HG02610 (cell line): Measurements from ENCODE around the gene ZNF70.

ENCODE experiments used
- ATAC-seq: cut with Tn5 transposase; IDR thresholded peaks from one replicate; pipeline ENCODE4 v1.9.1; 2021; ENCODE audit warnings: mild to moderate bottlenecking, moderate library complexity; ENCODE audit not compliant: unreplicated experiment

The ZNF70 gene

DNA sequence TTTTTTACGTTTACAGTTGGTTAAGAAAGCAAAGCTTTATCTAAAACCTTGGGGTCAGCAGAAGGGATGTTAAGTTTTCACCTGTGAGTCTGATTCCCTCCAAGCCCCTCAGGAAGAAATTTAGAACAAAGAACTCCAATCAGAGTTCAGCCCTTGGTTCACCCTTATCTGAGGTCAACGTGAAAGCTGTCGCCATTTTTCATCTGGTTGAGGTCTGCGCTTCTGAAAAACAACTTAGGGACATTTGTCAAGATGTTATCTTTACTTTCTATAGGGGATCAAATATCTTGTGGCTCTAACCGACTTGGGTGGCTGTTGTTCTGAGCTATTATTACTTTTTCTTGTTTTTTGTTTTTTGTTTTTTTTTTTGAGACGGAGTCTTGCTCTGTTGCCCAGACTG lies 30.1 kb downstream of the ZNF70 start:
- no peak for ATAC-seq

DNA sequence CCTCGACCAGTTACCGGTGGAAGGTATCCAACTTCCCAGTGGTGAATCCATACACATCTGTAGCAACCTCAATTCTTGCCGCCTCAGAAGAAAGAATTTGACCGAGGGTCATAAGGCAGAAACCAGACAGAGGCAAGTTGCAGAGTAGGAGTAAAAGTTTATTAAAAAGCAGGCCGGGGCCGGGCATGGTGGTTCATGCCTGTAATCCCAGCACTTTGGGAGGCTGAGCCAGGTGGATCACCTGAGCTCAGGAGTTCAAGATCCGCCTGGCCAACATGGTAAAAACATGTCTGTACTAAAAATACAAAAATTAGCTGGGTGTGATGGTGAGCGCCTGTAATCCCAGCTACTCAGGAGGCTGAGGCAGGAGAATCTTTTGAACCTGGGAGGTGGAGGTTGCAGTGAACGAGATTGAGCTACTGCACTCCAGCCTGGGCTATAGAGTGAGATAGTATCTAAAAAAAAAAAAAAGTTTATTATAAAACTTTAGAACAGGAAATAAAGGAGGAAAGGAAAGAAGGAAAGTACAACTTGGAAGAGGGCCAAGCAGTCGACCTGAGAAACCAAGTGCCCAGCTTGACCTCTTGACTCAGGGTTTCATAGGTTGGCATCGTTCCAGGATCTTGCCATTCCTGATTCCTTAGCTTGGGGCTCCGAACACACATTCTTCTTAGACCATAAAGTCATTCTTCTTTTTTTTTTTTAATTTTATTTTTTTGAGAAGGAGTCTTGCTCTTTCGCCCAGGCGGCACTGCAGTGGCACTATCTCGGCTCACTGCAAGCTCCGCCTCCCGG lies 32.3 kb downstream of the ZNF70 start:
- ATAC-seq: no peak

DNA sequence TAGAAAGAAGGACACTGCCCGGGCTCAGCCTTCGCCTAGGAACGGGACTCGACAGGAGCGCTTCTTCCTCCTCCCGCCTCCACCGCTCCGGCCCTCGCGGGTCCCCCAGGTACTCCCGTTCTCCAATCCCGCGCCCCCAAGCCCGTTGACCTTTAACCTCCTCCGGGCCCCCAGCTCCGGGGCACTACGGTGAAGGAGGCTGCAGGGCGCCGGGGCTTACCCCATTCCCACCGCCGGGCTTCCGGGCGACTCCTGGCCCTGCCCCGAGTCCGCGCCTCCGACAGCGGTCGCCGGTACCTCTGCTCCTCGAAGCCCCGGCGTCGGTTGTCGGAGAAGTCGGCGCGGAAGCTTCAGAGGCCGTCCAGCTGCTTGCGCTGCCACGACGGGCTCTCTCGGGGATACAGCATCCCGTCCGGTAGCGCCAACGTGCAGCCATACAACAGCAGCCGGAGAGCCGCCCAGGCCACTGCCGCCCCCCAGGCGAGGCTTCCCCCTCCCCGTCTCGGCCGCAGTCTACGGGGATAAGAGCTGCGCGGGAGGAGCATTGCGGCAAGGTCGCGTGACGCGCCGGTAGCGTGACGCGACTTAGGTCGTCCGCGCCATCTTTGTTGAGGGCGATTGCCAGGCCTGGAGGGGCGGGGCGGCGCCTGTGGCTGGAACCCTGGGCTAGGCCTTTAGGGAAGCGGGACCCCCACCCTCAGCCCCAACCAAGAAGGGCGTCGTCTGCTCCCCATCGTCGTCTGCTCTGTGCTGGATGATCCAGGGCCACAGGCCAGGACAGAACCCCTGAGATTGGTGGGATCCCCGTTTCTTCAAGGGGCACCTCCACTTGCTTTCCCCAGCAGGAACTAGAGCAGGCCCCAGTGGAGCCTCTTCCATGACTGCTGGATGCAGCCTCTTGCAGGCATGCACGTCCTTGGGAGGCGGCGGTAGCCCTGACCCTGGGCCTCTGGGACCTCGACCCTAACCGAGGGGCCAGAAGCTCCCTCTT lies 33.8 kb downstream of the ZNF70 start:
- peak; percentile 78 for ATAC-seq

DNA sequence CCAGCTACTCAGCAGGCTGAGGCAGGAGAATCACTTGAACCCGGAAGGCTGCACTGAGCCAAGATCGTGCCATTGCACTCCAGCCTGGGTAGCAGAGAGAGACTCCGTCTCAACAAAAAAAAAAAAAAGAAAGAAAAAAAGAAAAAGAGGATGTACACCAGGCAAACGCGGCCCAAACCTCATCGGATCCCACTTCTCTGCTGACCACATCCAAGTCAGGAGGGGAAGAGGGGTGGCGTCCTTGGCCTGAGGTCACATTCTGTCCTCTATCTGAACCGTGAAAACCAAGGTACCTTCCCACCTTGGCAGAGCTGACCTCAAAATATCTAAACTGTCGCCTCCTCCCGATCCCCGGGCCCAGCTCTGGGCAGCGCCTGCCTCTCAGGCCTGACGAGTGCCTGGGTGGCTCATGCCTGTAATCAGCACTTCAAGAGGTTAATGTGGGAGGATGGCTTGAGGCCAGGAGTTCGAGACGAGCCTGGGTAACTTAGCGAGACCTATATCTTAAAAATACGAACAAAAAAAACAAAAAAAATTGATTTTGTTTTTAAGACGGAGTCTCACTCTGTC lies 35.0 kb downstream of the ZNF70 start:
- no peak for ATAC-seq

DNA sequence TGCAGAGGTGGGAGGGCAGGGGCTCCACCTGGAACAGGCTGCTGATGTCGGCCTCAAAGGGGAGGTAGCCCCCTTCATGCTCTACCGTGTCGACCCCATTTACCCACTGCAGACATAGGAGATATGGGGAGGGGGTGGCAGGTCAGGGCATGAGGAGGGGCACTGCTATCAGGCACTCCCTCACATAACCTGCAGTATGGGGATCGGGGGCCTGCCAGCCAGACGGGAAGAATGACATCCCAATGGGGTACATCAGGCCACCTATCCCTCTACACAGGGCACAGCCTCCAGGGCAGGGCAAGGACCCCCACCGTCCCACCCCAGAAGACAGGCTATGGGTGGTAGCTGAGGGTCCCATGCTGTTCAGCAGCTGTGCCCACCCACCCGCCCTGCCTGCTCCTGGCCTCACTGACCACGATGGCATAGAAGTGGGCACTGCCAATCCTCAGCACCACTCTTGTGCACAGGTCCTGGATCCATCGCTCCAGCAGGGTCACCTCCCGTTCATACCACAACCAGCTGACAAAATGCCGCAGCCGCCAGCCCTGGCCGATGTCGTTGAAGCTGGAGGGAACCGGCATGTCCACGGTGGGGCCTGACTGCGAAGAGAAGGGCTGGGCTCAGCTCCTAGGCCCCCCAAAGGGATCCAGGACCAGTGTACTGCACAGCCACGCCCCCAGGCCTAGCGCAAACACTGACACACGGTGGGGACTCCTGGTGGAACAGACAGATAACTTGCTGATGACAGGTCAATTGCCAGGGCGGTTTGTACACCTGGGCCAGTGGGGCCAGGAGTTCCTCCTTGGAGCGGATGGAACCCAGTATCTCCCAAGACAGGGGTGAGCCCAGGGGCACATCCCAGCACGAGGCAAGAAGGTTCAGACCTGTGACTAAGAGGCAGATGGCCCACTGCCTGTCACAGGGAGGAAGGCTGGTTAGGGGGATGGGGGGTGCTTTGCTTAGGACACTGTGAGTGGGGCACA lies 36.0 kb downstream of the ZNF70 start:
- no peak for ATAC-seq

DNA sequence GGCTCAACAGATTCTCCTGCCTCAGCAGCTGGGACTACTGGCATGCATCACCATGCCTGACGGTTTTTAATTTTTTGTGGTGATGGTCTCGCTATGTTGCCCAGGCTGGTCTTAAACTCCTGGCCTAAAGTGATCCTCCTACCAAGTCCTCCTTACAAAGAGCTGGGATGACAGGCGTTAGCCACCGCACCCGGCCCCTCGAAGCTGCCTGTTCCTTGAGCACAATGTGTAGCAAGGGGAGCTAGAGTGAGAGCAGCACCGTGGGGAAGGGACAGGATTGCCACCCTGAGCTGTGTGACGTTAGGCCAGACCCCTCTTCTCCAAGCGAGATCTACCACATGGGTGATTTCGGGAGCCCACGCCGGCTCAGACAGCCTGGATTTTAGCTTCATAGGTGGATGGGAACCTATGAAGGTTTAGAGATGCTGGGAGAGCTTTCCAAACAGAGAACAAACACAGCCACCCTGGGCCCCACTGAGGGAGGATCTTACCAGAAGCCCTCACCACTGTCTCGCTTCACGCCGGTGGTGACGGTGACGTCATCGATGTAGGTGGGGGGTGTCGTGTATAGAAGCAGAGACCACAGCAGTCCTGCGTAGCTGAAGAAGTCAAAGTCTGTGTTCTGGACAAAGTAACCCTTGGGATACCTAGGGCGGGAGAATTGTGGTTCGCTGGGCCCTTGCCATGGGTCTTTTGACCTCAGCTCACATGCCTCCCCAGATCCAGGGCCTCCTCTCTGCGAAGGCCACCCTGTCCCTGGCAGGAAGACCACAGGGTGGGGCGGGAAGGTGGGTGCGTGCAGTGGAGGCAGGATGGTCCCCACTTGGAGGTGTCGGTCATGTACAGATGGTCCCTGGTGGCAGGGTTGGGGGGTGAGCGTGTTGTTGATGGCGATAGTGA lies 37.0 kb downstream of the ZNF70 start:
- no peak for ATAC-seq

DNA sequence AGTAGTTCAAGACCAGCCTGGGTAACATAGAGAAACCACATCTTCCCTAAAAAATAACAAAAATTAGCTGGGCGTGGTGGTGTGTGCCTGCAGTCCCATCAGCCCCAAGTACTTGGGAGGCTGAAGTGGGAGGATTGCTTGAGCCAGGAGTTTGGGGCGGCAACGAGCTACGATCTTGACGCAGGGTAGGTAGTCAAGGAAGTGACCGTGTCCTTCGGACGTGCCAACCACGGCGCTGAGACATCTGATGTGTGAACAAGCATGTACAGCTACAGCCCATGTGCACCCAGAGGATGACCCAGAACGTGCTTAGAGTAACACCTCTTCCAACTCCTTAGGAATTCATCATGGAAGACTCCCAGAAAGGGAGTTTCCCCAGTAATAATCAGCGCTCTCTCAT lies 38.7 kb downstream of the ZNF70 start:
- no peak for ATAC-seq

DNA sequence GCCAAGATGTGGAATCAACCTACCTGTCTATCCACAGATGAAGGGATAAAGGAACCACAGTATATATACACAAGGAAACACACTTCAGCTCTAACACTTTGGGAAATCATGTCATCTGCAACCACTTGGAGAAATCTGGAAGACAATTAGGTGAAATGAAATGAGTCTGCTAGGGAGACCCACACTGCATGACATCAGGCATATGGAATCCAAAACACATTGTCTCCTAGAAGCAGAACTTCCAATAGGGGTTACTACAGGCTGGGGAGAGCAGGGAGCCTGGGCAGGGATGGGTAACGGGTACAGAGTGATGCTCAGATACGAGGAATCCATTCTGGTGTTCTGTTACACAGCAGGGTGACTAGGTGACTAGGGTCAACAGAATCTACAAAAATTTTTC lies 41.8 kb downstream of the ZNF70 start:
- ATAC-seq: no peak

DNA sequence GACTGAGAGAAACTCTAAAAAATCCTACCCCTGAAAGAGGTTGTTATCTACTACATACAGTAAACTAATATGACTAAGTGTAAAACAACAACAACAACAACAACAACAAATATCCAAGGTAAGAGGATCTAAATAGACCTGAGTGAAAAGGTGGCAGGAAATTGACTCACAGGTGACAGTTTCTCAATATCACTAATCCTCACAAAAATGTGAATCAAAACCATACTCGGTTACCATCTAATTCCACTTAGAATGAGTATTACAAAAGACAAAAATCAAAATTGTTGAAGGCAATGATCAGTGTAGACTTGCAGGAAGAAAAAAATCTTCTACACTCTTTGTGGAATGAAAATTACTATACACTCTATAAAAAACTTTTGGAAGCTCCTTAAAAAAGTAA lies 42.6 kb downstream of the ZNF70 start:
- no peak for ATAC-seq

DNA sequence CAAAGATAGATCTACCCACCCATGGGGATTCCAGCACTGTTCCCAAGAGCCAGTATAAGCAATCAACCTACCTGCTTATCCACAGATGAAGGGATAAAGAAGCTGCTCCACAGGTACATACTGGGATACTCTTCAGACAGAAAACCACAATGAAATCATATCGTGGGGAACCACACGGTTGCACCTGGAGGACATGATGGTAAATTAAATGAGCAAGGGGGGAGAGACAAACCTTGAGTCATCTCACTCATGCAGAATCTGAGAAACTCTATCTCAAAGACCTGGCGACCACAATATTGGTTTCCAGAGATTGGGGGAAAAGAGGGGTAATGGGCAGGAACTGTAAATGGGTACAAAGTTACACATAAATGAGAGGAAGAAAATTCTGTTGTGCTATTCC lies 45.6 kb downstream of the ZNF70 start:
- no peak for ATAC-seq

DNA sequence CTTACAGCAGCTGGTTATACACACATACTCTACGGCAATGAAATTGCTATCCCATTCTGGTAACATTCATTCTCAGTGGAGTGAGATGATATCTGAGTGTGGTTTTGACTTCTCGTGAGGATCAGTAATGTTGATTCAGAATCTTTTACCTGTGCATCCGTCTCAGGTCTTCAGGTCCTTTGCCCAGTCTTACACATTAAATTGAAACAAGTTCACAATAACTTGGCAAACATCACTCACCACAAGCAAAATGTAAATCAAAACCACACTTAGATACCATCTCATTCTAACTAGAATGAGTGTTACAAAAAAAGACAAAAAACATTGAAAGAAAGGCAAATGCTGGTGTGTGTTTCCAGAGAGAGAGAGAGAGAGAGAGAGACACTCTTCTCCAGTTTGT lies 46.1 kb downstream of the ZNF70 start:
- ATAC-seq: no peak

DNA sequence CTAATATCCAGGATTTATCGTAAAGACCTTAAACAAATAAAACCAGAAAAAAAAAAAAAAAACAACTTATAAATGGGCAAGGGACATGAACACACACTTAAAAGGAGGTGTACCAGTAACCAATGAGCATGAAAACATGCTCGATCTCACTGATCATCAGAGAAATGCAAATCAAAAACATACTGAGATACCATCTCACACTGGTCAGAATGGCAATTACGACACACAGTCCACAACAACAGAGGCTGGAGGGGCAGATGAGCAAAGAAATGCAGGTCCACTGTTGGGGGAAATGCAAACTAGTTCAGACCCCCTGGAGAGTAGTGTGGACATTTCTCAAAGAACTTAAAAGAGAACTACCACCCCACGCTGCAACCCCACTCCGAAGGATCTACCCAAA lies 46.9 kb downstream of the ZNF70 start:
- ATAC-seq: no peak

DNA sequence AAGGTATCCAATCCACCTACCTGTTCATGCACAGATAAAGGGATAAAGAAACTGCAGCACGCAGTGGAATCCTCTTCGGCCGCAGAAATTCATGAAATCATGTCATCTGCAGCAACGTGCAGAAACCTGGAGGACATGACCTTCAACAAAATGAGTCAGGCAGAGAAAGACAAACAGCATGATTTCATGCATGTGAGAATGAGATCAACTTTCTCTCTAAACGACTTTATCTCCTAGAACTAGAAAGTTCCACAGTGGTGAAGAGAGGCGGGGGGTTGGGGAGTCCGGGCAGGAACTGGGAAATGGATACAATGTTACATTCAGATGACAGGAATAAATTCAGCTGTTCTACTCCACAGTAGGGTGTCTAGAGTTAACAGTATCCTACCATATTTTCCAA lies 50.2 kb downstream of the ZNF70 start:
- no peak for ATAC-seq

DNA sequence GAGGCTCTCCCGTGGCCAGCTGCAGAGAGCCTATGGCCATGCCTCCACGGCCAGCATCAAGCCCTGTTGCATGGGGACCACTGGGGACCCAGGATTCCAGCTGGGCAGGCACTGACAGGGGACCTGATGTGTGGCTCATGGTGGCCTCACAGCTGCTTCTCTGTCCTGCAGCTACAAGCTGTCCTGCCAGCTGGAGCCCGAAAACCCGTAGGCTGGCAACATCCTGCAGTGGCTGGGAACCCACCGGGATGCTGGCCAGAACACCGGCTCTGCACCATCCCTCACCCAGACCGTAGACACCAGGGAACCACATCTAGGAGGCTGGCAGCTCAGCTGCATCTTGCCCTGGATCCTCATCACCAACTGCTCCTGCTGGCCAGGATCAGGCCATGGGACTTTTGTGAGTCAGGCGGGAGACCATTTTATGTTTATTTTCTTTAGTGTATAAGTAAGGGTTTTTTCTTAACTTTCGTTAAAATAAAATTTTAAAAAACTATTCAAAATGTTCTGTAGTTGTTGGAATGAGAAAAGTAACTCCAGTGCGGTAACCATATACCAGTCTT lies 52.2 kb downstream of the ZNF70 start:
- no peak for ATAC-seq

DNA sequence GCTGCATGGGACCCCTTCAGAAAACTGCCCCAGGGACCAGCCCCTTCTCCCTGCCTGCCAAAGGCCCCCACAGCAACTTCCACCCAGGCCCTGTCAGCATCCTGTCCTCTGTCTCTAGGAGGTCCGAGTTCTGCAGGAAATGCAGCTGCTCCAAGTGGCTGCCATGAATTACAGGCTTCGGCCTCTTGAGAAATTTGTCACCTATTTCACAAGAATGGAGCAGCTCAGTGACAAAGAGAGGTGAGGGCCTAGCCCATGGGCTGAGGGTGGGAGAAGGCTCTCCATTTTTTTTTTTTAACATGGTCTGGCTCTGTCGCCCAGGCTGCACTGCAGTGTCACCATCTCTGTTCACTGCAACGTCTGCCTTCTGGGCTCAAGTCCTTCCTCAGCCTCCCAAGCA lies 52.8 kb downstream of the ZNF70 start:
- no peak for ATAC-seq

DNA sequence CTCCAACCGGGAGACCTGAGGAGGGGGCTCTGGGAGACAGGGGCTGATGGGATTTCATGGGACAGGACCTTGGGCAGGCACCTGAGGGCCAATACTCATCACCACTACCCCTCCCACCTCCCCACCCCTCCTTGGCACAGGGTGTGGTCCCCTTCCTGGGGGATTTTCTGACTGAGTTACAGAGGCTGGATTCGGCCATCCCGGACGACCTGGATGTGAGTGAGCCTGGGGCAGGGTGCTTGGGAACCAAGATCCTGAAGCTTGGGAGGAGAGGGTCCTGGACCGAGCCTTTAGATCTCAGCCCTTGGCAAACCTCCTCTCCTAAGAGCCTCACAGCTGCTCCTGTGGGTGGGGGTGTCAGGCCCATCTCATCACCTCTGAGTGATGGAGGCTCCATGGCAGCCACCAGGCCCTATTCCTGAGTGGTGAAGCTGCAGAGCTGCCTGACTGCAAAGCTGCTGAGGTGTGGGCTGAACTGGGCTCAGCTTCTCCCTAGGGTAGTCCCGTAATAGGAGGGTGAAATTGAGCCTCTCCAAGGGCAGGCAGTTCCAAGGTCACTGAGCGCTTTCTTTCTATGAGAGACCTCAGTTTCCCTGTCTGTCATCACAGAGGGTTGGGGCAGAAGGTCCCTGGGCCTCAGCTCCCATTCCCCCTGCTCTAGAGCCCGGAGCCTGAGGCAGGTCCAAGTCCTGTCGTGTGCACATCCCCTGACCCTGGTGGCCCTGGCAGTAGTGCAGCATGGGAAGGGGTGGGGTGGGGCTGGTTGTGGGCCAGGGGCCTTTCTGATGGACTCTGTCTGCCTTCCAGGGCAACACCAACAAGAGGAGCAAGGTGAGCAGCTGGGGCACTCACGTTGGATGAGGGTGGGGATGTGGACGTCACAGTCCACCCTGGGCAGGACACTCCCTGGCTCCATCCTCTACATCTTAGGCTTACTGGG lies 53.6 kb downstream of the ZNF70 start:
- no peak for ATAC-seq

DNA sequence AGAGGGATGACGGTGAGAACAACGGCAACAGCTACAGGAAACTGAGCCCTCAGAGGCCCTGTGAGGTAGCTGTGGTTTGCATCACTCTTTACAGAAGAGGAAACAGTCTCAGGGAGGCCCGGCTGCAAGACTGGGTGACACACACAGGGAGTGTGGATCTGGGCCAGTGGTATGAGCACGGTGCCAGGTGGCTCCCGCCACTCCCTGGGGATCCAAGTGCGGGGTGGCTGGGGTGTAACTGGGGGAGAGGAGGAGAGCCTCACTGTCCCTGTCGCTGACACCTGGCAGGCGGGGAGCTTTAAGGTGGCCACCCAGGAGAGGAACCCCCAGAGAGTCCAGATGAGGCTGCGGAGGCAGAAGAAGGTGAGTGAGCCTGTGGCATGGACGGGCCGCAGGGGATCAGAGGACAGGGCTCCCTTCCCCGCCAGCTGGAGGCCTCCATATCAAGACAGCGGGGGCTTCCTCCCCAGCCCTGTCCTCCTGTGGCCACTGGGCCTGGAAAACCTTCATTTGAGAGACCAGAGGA lies 54.5 kb downstream of the ZNF70 start:
- ATAC-seq: peak; percentile 90
